ENCODE data around the gene HIRA. TPM values are rescaled to one million over a fixed set of nuclear protein-coding genes. Genes with fewer than 3 reads are reported as not detected.

HIRA gene
- total and polyA plus RNA-seq, 9 of the 15 experiments (the other 6 are each of a cell fraction or from before 2014, with no cell fraction given), result 0.96 to 132 (median 58.4) TPM

GRCh38 chr22:19398206-19398605, 33.3 kb downstream of the HIRA start (continued):
- no peak for TF ChIP-seq TEAD4 (IDR thresholded peaks at IDR 0.05; ENCODE audit: low read length)
- no peak for TF ChIP-seq TEAD4 (CRISPR knock-in tag; IDR thresholded peaks at IDR 0.05; ENCODE audit: borderline replicate concordance)
- no peak for TF ChIP-seq ZNF609 (CRISPR knock-in tag; IDR thresholded peaks at IDR 0.05; ENCODE audit: borderline replicate concordance)
- TF ChIP-seq GTF2B (IDR thresholded peaks at IDR 0.05; ENCODE audit: extremely low read depth, insufficient read length), result no peak
- peak; percentile 11; the same call in 1 of the 2 replicates for TF ChIP-seq ZNF76 (CRISPR knock-in tag; IDR thresholded peaks at IDR 0.05; ENCODE audit: borderline replicate concordance)
- TF ChIP-seq ZNF717 (CRISPR knock-in tag; IDR thresholded peaks at IDR 0.05), result no peak
- TF ChIP-seq XRCC4 (IDR thresholded peaks at IDR 0.05; ENCODE audit: extremely low read depth, insufficient read depth, insufficient read length), result no peak
- TF ChIP-seq HSF4 (CRISPR knock-in tag; IDR thresholded peaks at IDR 0.05; ENCODE audit: borderline replicate concordance), result no peak
- no peak for TF ChIP-seq PRMT5 (CRISPR knock-in tag; IDR thresholded peaks at IDR 0.05)
- TF ChIP-seq GABPB2 (CRISPR knock-in tag; conservative IDR thresholded peaks at IDR 0.05), result no peak
- TF ChIP-seq CREB5 (CRISPR knock-in tag; IDR thresholded peaks at IDR 0.05), result no peak
- TF ChIP-seq FOS (IDR thresholded peaks at IDR 0.05; ENCODE audit: extremely low read depth, insufficient read length), result no peak
- TF ChIP-seq ZNF780A (CRISPR knock-in tag; IDR thresholded peaks at IDR 0.05), result no peak
- no peak for TF ChIP-seq EWSR1 (IDR thresholded peaks at IDR 0.05; ENCODE audit: borderline replicate concordance, low read depth, partially characterized antibody)
- TF ChIP-seq ZNF280B (CRISPR knock-in tag; IDR thresholded peaks at IDR 0.05), result no peak
- TF ChIP-seq ZNF124 (CRISPR knock-in tag; IDR thresholded peaks at IDR 0.05), result no peak
- TF ChIP-seq OTX1 (CRISPR knock-in tag; IDR thresholded peaks at IDR 0.05), result no peak
- no peak for TF ChIP-seq KLF10 (CRISPR knock-in tag; IDR thresholded peaks at IDR 0.05)
- TF ChIP-seq SFPQ (IDR thresholded peaks at IDR 0.05; ENCODE audit: low read depth, low read length), result no peak
